ENCODE measurements around the gene CDYL.

The CDYL gene

GRCh38 chr6:4774715-4775493, 1.3 kb upstream of the CDYL start:
- peak in 1 of 2 donors; percentile 3 for DNase-seq (ENCODE audit: low read depth in 2 of 2)

- peak; percentile 43 to 50 for DNase-seq (ENCODE audit: low read depth in 2 of 2)
Observed at GRCh38 chr6:4775494-4776130, 592 bp upstream of the CDYL start.

GRCh38 chr6:4776493-4777393, 539 bp downstream of the CDYL start:
- DNase-seq (ENCODE audit: low read depth in 2 of 2): peak; percentile 21 to 28

- no peak for DNase-seq (ENCODE audit: low read depth in 2 of 2)
Observed at GRCh38 chr6:4777394-4777935, 1.3 kb downstream of the CDYL start.

GRCh38 chr6:4778086-4778485, 1.9 kb downstream of the CDYL start:
- DNase-seq (ENCODE audit: low read depth in 2 of 2): no peak

GRCh38 chr6:4780360-4780812, 4.2 kb downstream of the CDYL start:
- no peak for DNase-seq (ENCODE audit: low read depth in 2 of 2)

- no peak for DNase-seq (ENCODE audit: low read depth in 2 of 2)
Observed at GRCh38 chr6:4781426-4781825, 5.2 kb downstream of the CDYL start.

- no peak for DNase-seq (ENCODE audit: low read depth in 2 of 2)
Observed at GRCh38 chr6:4781967-4782575, 5.9 kb downstream of the CDYL start.

- DNase-seq (ENCODE audit: low read depth in 2 of 2): no peak
Observed at GRCh38 chr6:4786996-4787395, 10.8 kb downstream of the CDYL start.

GRCh38 chr6:4788482-4788881, 12.3 kb downstream of the CDYL start:
- DNase-seq (ENCODE audit: low read depth in 2 of 2): no peak

- DNase-seq (ENCODE audit: low read depth in 2 of 2): no peak
Observed at GRCh38 chr6:4788953-4789584, 12.9 kb downstream of the CDYL start.

GRCh38 chr6:4790158-4790899, 14.1 kb downstream of the CDYL start:
- no peak for DNase-seq (ENCODE audit: low read depth in 2 of 2)

- no peak for DNase-seq (ENCODE audit: low read depth in 2 of 2)
Observed at GRCh38 chr6:4794140-4794707, 18.0 kb downstream of the CDYL start.

- no peak for DNase-seq (ENCODE audit: low read depth in 2 of 2)
Observed at GRCh38 chr6:4797587-4797986, 21.4 kb downstream of the CDYL start.

GRCh38 chr6:4799912-4800311, 23.7 kb downstream of the CDYL start:
- DNase-seq (ENCODE audit: low read depth in 2 of 2): no peak

- no peak for DNase-seq (ENCODE audit: low read depth in 2 of 2)
Observed at GRCh38 chr6:4800662-4801061, 24.5 kb downstream of the CDYL start.

GRCh38 chr6:4801491-4802110, 25.4 kb downstream of the CDYL start:
- no peak for DNase-seq (ENCODE audit: low read depth in 2 of 2)

- DNase-seq (ENCODE audit: low read depth in 2 of 2): no peak
Observed at GRCh38 chr6:4802312-4802935, 26.2 kb downstream of the CDYL start.

GRCh38 chr6:4803343-4803744, 27.1 kb downstream of the CDYL start:
- DNase-seq (ENCODE audit: low read depth in 2 of 2): no peak
